ENCODE data around the gene NMNAT2. TPM values are rescaled to one million over a fixed set of nuclear protein-coding genes. Genes with fewer than 3 reads are reported as not detected.

Gene NMNAT2
- total RNA-seq, 2 experiments from 2014 or later, result not detected

DNA sequence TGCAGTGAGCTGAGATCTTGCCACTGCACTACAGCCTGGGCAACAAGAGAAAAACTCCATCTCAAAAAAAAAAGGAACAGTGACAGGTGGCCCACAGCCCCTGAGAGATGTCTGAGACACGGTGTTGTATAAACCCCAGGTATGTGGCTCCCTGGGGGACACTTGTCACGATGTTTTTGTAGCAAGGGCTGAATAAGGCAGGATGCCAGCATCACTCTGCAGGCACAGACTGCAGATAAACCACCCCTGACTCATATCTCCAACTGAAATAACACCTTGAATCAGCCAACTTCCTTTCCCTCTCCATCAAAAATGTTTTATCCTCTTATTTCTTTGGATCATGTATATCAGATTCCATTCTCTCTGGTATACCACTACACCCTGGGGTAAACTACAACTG is 52.5 kb downstream of the NMNAT2 start:
- ChIA-PET CTCF (ENCODE audit: unreplicated experiment) (no interaction called here), POLR2A (no interaction called here)
- Histone ChIP-seq H3K36me3 (ENCODE audit: insufficient read depth, low read length) (no peaks in the 10 kb centered on the region), H3K9me3 (ENCODE audit: low read length) (no peaks in the 10 kb centered on the region), H3K4me2 (ENCODE audit: low read length) (no peak overlapping the region), H3K79me2 (ENCODE audit: insufficient read depth, low read depth, low read length) (no peaks in the 10 kb centered on the region), H3K4me3 (ENCODE audit: low read depth, low read length, poor library complexity, severe bottlenecking) (no peak overlapping the region), H4K20me1 (ENCODE audit: insufficient read depth, low read length) (no peaks in the 10 kb centered on the region), H3K4me1 (ENCODE audit: insufficient read depth, low read length, poor library complexity, severe bottlenecking) (no peaks in the 10 kb centered on the region), H3K27ac (ENCODE audit: low read depth, low read length, poor library complexity, severe bottlenecking) (no peak overlapping the region), H2AFZ (ENCODE audit: low read length) (no peak overlapping the region), H3K9me2 (ENCODE audit: insufficient read depth, low read length) (no peaks in the 10 kb centered on the region)
- intact Hi-C loops (cut with micrococcal nuclease; ENCODE audit: unreplicated experiment), result no loop called here
- TF ChIP-seq, protein P1, sequence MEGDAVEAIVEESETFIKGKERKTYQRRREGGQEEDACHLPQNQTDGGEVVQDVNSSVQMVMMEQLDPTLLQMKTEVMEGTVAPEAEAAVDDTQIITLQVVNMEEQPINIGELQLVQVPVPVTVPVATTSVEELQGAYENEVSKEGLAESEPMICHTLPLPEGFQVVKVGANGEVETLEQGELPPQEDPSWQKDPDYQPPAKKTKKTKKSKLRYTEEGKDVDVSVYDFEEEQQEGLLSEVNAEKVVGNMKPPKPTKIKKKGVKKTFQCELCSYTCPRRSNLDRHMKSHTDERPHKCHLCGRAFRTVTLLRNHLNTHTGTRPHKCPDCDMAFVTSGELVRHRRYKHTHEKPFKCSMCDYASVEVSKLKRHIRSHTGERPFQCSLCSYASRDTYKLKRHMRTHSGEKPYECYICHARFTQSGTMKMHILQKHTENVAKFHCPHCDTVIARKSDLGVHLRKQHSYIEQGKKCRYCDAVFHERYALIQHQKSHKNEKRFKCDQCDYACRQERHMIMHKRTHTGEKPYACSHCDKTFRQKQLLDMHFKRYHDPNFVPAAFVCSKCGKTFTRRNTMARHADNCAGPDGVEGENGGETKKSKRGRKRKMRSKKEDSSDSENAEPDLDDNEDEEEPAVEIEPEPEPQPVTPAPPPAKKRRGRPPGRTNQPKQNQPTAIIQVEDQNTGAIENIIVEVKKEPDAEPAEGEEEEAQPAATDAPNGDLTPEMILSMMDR (conservative IDR thresholded peaks at IDR 0.05; ENCODE audit: low read length), result no peak
- no peak for TF ChIP-seq EZH2phosphoT487 (IDR thresholded peaks at IDR 0.05; ENCODE audit: borderline replicate concordance, low read depth, low read length)
- BruUV-seq (replicated peaks), result no TSS peak
- no peak for DNase-seq (ENCODE audit: low spot score)

DNA sequence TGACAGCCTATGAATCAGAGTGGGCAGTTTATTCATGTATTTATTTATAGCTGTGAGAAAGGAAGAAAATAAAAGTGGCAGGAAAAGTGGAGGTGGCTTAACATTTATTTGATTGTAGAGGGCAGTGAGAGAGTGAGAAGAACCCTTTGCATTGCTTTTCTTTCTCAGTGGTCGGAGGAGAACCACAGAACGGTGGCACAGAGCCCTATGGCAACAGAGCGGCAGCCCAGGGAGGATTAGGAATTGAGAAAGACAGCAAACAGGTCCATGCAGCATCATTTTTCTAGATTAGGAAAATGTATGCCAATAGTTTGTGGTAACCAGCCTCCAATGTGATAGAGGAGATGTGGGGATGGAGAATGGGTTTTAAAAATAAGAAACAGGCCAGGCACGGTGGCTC is 53.1 kb downstream of the NMNAT2 start:
- Histone ChIP-seq H2AFZ (ENCODE audit: low read length) (no peak overlapping the region), H3K27ac (ENCODE audit: low read depth, low read length, poor library complexity, severe bottlenecking) (no peak overlapping the region), H3K4me3 (ENCODE audit: low read depth, low read length, poor library complexity, severe bottlenecking) (no peak overlapping the region), H3K9me3 (ENCODE audit: low read length) (no peaks in the 10 kb centered on the region), H3K4me2 (ENCODE audit: low read length) (no peak overlapping the region), H4K20me1 (ENCODE audit: insufficient read depth, low read length) (no peaks in the 10 kb centered on the region), H3K9me2 (ENCODE audit: insufficient read depth, low read length) (no peaks in the 10 kb centered on the region), H3K79me2 (ENCODE audit: insufficient read depth, low read depth, low read length) (no peaks in the 10 kb centered on the region), H3K36me3 (ENCODE audit: insufficient read depth, low read length) (no peaks in the 10 kb centered on the region), H3K4me1 (ENCODE audit: insufficient read depth, low read length, poor library complexity, severe bottlenecking) (no peaks in the 10 kb centered on the region)
- BruUV-seq (replicated peaks), result no TSS peak
- POLR2A ChIA-PET, result no interaction called here
- intact Hi-C loops (cut with micrococcal nuclease; ENCODE audit: unreplicated experiment), result no loop called here
- no peak for DNase-seq (ENCODE audit: low spot score)
- TF ChIP-seq, protein P1 (conservative IDR thresholded peaks at IDR 0.05; ENCODE audit: low read length), result no peak
- TF ChIP-seq EZH2phosphoT487 (IDR thresholded peaks at IDR 0.05; ENCODE audit: borderline replicate concordance, low read depth, low read length), result no peak
- CTCF ChIA-PET (ENCODE audit: unreplicated experiment), result no interaction called here

DNA sequence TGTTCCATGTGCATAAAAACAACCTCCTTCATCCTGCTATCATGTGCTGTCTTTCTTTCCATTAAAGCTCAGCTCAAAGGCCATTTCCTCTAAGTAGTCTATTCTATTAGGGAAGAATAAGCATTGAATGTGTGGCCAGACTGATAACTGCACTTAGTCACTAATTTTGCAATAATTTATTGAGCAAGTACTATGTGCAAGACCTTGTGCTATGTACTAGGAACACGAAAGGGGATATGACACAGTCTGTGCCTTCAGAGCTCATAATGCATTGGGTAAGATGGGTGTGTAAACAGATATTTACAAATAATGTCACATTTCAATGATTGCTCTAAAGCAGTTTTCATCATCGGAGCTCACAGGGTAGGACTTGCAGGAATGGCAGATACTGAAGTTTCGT is 54.2 kb downstream of the NMNAT2 start:
- intact Hi-C loops (cut with micrococcal nuclease; ENCODE audit: unreplicated experiment), result no loop called here
- H3K4me3 ChIP-seq (ENCODE audit: low read depth, low read length, poor library complexity, severe bottlenecking), result no peak overlapping the region
- no peak for TF ChIP-seq EZH2phosphoT487 (IDR thresholded peaks at IDR 0.05; ENCODE audit: borderline replicate concordance, low read depth, low read length)
- H3K4me2 ChIP-seq (ENCODE audit: low read length), result no peak overlapping the region
- H3K9me3 ChIP-seq (ENCODE audit: low read length), result no peaks in the 10 kb centered on the region
- no peaks in the 10 kb centered on the region for H3K79me2 ChIP-seq (ENCODE audit: insufficient read depth, low read depth, low read length)
- no peak for DNase-seq (ENCODE audit: low spot score)
- no peak overlapping the region for H2AFZ ChIP-seq (ENCODE audit: low read length)
- H3K36me3 ChIP-seq (ENCODE audit: insufficient read depth, low read length), result no peaks in the 10 kb centered on the region
- H3K4me1 ChIP-seq (ENCODE audit: insufficient read depth, low read length, poor library complexity, severe bottlenecking), result no peaks in the 10 kb centered on the region
- POLR2A ChIA-PET, result no interaction called here
- H3K27ac ChIP-seq (ENCODE audit: low read depth, low read length, poor library complexity, severe bottlenecking), result no peak overlapping the region
- no peaks in the 10 kb centered on the region for H4K20me1 ChIP-seq (ENCODE audit: insufficient read depth, low read length)
- no TSS peak for BruUV-seq (replicated peaks)
- CTCF ChIA-PET (ENCODE audit: unreplicated experiment), result no interaction called here
- no peaks in the 10 kb centered on the region for H3K9me2 ChIP-seq (ENCODE audit: insufficient read depth, low read length)

Measured in OCI-LY7 (cell line).